Measurements from ENCODE around the gene EPG5.

Gene EPG5

GRCh38 chr18:45802814-45803492, 164.2 kb downstream of the EPG5 start:
- DNase-seq (ENCODE audit: low read depth in 2 of 2): no peak

DNA sequence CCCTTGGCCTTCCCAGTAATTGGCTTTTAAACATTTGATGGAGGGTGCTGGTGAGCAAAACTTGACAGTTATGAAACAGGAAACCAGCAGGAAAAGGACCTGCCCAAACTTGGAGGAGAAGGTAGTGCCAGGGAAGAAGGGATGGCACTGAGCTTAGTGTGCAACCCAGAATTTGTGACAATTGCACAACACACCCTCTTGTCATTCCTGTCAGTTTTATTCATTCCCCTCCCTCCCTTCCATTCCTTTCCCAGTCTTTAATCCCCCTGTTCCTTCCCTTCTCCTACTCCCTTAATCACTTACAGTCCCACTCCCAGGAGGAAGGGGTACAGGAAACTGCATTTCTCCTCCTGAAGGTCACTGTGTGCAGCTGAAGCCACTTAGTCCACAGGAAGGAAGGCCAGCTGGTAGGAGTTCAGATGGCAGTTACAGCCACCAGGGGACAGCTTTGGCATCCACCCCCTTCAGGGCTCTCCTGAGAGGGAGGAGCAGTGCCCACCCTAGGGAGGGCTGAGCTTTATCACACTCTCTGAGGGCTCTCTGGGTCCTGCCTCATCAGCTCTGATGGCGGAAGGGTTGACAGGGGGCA, 165.6 kb downstream of the EPG5 start:
- no peak for DNase-seq (ENCODE audit: low read depth in 2 of 2)
